GM23338 (cell line): Measurements from ENCODE around the gene CDC27.

Experiments used
- EZH2 ChIP-seq: fragments of 200-600 bp; sonication (generic); IDR thresholded peaks from one replicate; pipeline ENCODE4 v1.8.0; 2017; ENCODE audit warnings: antibody characterized with exemption, mild to moderate bottlenecking, low read depth; ENCODE audit not compliant: unreplicated experiment
- ZNF114 ChIP-seq: fragments of 250-450 bp; sonication (Bioruptor Pico); IDR thresholded peaks from 2 replicates; pipeline ENCODE4 v1.5.0; 2020; ENCODE audit warnings: mild to moderate bottlenecking, moderate library complexity

DNA sequence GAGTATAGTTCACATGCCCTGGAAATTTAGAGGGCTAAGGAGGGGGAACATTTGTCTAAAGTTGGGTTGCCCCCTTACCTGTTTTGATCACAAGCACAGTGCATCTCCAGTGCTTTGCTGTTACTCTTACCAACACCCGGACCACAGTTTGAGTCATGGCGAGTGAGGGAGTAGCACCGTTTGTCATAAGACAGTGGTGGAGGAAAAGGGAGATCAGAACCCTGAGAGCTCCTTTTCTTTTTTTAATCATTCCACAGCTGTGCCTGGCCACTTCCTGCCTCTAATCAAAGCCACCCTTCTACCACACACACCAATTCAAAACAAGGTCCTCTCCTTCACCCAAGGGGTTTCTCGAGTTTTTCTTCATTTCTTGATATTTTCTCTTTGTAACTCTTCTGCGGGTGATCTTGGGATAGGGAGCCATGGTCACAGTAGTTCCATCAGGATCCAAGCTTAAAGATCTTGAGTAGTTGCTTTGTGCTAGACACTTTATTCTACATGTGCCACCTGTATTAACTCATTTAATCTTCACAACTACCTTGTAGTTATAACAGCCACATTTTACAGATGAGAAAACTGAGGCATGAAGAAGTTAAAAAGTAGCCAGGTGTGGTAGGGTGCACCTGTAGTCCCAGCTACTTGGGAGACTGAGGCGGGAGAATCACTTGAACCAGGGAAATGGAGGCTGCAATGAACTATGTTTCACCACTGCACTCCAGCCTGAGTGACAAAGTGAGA is 15.1 kb upstream of the CDC27 start:
- TF ChIP-seq ZNF114 (CRISPR knock-in tag), result no peak
- no peak for TF ChIP-seq EZH2
